Endothelial cell of umbilical vein (primary cell): Measurements from ENCODE around the gene CHID1. TPM values are rescaled to one million over a fixed set of nuclear protein-coding genes. Genes with fewer than 3 reads are reported as not detected.

ENCODE experiments used
- BruUV-seq: library from RNA; stranded (reverse); fragments of 400-500 nt; replicated peaks from 2 replicates; lab custom pipeline; 2021; lab: Mats Ljungman, UMichigan
- CTCF ChIA-PET: fragments of 300-600, 350-600 bp; sonication (Branson Sonifier 250); formaldehyde crosslinking; loops from one replicate; lab custom pipeline; 2021; ENCODE audit warnings: antibody characterized with exemption, inconsistent platforms; lab: Charles Lee
- POLR2A ChIA-PET: fragments of 300-600, 350-600 bp; sonication (Branson Sonifier 250); formaldehyde crosslinking; loops from one replicate; lab custom pipeline; 2021; ENCODE audit warnings: antibody characterized with exemption, inconsistent platforms; lab: Charles Lee
- DNase-seq: peaks from one replicate; pipeline ENCODE4 v3.0.0-alpha.2; 2011; ENCODE audit warnings: low read depth, low spot score
- FAIRE-seq: peaks from 2 replicates; lab custom pipeline; 2011; peaks lifted over from hg19 to GRCh38; lab: Jason Lieb, UNC
- H2AFZ ChIP-seq: 2 replicates; pipeline ENCODE4 v1.6.0; 2012; ENCODE audit warnings: low read depth, low read length, control low read depth, inconsistent platforms
- H3K27ac ChIP-seq: 2 replicates; pipeline ENCODE4 v1.5.1; 2011; ENCODE audit warnings: low read depth, mild to moderate bottlenecking, control low read depth, low read length, moderate library complexity; ENCODE audit not compliant: insufficient read depth
- H3K27me3 ChIP-seq, 2 experiments: 2 replicates each; pipeline versions ENCODE4 v1.6.0 to v1.6.1; 2011; ENCODE audit warnings: low read length in 2 of 2, mixed read lengths in 1 of 2; ENCODE audit not compliant: control insufficient read depth in 2 of 2, insufficient read depth in 2 of 2
- H3K36me3 ChIP-seq, 2 experiments: 2 replicates in 1 of 2; 3 replicates in 1 of 2; pipeline ENCODE4 v1.5.1; 2011; ENCODE audit warnings: low read length in 2 of 2, mild to moderate bottlenecking in 1 of 2, moderate library complexity in 1 of 2; ENCODE audit not compliant: control insufficient read depth in 2 of 2, insufficient read depth in 2 of 2; ENCODE audit errors: extremely low read depth in 1 of 2
- H3K4me1 ChIP-seq: 3 replicates; pipeline ENCODE4 v1.5.1; 2011; ENCODE audit warnings: mild to moderate bottlenecking, low read length; ENCODE audit not compliant: control insufficient read depth, insufficient read depth; ENCODE audit errors: extremely low read depth
- H3K4me2 ChIP-seq: 2 replicates; pipeline ENCODE4 v1.6.1; 2011; ENCODE audit warnings: low read length, control low read depth, mixed read lengths; ENCODE audit not compliant: insufficient read depth
- H3K4me3 ChIP-seq, 3 experiments: fragments of 200-600 bp in 1 of 3; sonication (generic), shearing (Covaris generic) in 1 of 3; replicated peaks in 1 of 3; 2 replicates each; pipeline ENCODE4 v1.5.1; 2011 to 2016; ENCODE audit warnings: control low read depth in 3 of 3, low read length in 3 of 3, mild to moderate bottlenecking in 2 of 3, inconsistent platforms in 1 of 3, low read depth in 1 of 3, moderate library complexity in 1 of 3; ENCODE audit not compliant: insufficient read depth in 1 of 3
- H3K79me2 ChIP-seq: 2 replicates; pipeline ENCODE4 v1.6.0; 2012; ENCODE audit warnings: low read length, inconsistent platforms; ENCODE audit not compliant: control insufficient read depth, insufficient read depth
- H3K9ac ChIP-seq: replicated peaks from 2 replicates; pipeline ENCODE3; 2011; ENCODE audit warnings: low read length, control low read depth; ENCODE audit not compliant: insufficient read depth; ENCODE audit errors: extremely low read depth
- H3K9me1 ChIP-seq: replicated peaks from 3 replicates; pipeline ENCODE4 v1.6.0; 2011; ENCODE audit warnings: mild to moderate bottlenecking, low read length; ENCODE audit not compliant: control insufficient read depth, insufficient read depth; ENCODE audit errors: extremely low read depth
- H3K9me3 ChIP-seq: replicated peaks from 2 replicates; pipeline ENCODE4 v1.5.1; 2012; ENCODE audit warnings: low read length, inconsistent platforms; ENCODE audit not compliant: control insufficient read depth, insufficient read depth
- H4K20me1 ChIP-seq: replicated peaks from 2 replicates; pipeline ENCODE3; 2011; ENCODE audit warnings: mild to moderate bottlenecking, low read length; ENCODE audit not compliant: control insufficient read depth, insufficient read depth; ENCODE audit errors: extremely low read depth
- EZH2 ChIP-seq: IDR thresholded peaks from 2 replicates; pipeline ENCODE4 v1.6.1; 2012; ENCODE audit warnings: borderline replicate concordance, low read depth, mild to moderate bottlenecking, moderate library complexity, low read length, inconsistent platforms; ENCODE audit not compliant: severe bottlenecking
- FOS ChIP-seq: IDR thresholded peaks from 2 replicates; pipeline ENCODE4 v1.6.1; 2011; ENCODE audit warnings: mild to moderate bottlenecking, low read length, moderate library complexity, borderline replicate concordance; ENCODE audit not compliant: insufficient read depth
- GATA2 ChIP-seq: IDR thresholded peaks from 2 replicates; pipeline ENCODE4 v1.7.0; 2011; ENCODE audit warnings: low read depth, mild to moderate bottlenecking, moderate library complexity, mixed read lengths, low read length; ENCODE audit not compliant: insufficient read length, insufficient read depth
- JUN ChIP-seq: IDR thresholded peaks from 2 replicates; pipeline ENCODE4 v1.6.1; 2011; ENCODE audit warnings: borderline replicate concordance, low read depth; ENCODE audit not compliant: insufficient read length, insufficient read depth
- MYC ChIP-seq: IDR thresholded peaks from one replicate; pipeline ENCODE4 v1.6.1; 2011; ENCODE audit warnings: mild to moderate bottlenecking, low read depth, low read length
- POLR2A ChIP-seq: IDR thresholded peaks from 2 replicates; pipeline ENCODE4 v1.6.1; 2012; ENCODE audit warnings: low read depth, mild to moderate bottlenecking, control low read depth, low read length
- POLR2AphosphoS5 ChIP-seq: IDR thresholded peaks from 2 replicates; pipeline ENCODE4 v1.6.1; 2012; ENCODE audit warnings: low read depth, mild to moderate bottlenecking, control low read depth, low read length, moderate library complexity; ENCODE audit not compliant: insufficient read depth
- dilution Hi-C: fragments of 300-500 bp; cut with MboI; formaldehyde crosslinking; loops from one replicate; pipeline ENCODE4 v1.15.0; 2019; ENCODE audit warnings: low sequenced_read_pairs; ENCODE audit not compliant: extremely low pct_ligation_motif_present
- intact Hi-C: fragments of 100-400 bp; cut with micrococcal nuclease; formaldehyde crosslinking; loops from one replicate; pipeline ENCODE4 v1.10.0; 2022
- polyA plus RNA-seq, 4 experiments: library from polyadenylated mRNA; depleted of rRNA in 3 of 4; stranded (reverse) in 3 of 4; unstranded in 1 of 4; fragments of >200 nt; gene quantifications; 2 replicates each; pipeline versions ENCODE4 v1.2.1 to v1.2.3, GENCODE V29; 2011 to 2012; ENCODE audit warnings: missing spikeins in 1 of 4
- total RNA-seq: library from RNA; stranded (reverse); gene quantifications from 2 replicates; pipeline ENCODE4 v1.2.3, GENCODE V29; 2021
- TF ChIP-seq, protein P1 (sequence below), 2 donors: IDR thresholded peaks; 1 replicate in 1 of 2; 2 replicates in 1 of 2; pipeline ENCODE4 v1.5.1; 2011; ENCODE audit warnings: low read length in 2 of 2, mild to moderate bottlenecking in 2 of 2, moderate library complexity in 2 of 2, control low read depth in 1 of 2, inconsistent platforms in 1 of 2, low read depth in 1 of 2; ENCODE audit not compliant: insufficient read depth in 1 of 2; ENCODE audit errors: extremely low read depth in 1 of 2
- TF ChIP-seq, protein P2 (sequence below): IDR thresholded peaks from 2 replicates; pipeline ENCODE4 v1.6.1; 2011; ENCODE audit not compliant: insufficient read depth, insufficient read length

CHID1 gene
- total and polyA plus RNA-seq, 2 donors (not counting 3 experiments of a cell fraction or from before 2014, with no cell fraction given): 89.8 to 107 TPM

GRCh38 chr11:824292-824880 is 86.2 kb downstream of the CHID1 start:
- Histone ChIP-seq H3K27ac (no peak overlapping the region), H2AFZ (no peak overlapping the region), H3K9me3 (no peaks in the 10 kb centered on the region), H3K4me1 (peaks cover 37% of the 10 kb centered on the region), H4K20me1 (no peaks in the 10 kb centered on the region), H3K9me1 (no peaks in the 10 kb centered on the region), H3K4me2 (no peak overlapping the region), H3K9ac (no peak overlapping the region), H3K36me3 (peaks cover 4 to 17% of the 10 kb centered on the region in 2 experiments), H3K27me3 (no peaks in the 10 kb centered on the region), H3K79me2 (peaks cover 19% of the 10 kb centered on the region), H3K4me3 (no peak overlapping the region)
- BruUV-seq: TSS peak; percentile 14
- no peak for FAIRE-seq
- dilution Hi-C loops (no loop called here), intact Hi-C loops (no loop called here)
- POLR2A ChIA-PET: no interaction called here
- TF ChIP-seq POLR2AphosphoS5: no peak
- CTCF ChIA-PET: no interaction called here
- DNase-seq: no peak

- DNase-seq (no peak), FAIRE-seq (no peak)
- no peak overlapping the region for H3K4me3 ChIP-seq
- ChIA-PET CTCF (no interaction called here), POLR2A (interaction anchor here (1.2 kb wide), 1 partner anchor 11 kb away, joined by 3 read pairs; no protein-coding TSS in a partner anchor)
- no peak overlapping the region for H3K9ac ChIP-seq
- H3K36me3 ChIP-seq: peaks cover 4 to 17% of the 10 kb centered on the region in 2 experiments
- H3K27ac ChIP-seq: no peak overlapping the region
- H3K4me2 ChIP-seq: no peak overlapping the region
- H3K9me1 ChIP-seq: no peaks in the 10 kb centered on the region
- dilution Hi-C loops: no loop called here
- TF ChIP-seq MYC: no peak
- TF ChIP-seq POLR2A: no peak
- TF ChIP-seq GATA2: no peak
- TF ChIP-seq FOS: no peak
- no peak for TF ChIP-seq EZH2
- TF ChIP-seq, protein P1, sequence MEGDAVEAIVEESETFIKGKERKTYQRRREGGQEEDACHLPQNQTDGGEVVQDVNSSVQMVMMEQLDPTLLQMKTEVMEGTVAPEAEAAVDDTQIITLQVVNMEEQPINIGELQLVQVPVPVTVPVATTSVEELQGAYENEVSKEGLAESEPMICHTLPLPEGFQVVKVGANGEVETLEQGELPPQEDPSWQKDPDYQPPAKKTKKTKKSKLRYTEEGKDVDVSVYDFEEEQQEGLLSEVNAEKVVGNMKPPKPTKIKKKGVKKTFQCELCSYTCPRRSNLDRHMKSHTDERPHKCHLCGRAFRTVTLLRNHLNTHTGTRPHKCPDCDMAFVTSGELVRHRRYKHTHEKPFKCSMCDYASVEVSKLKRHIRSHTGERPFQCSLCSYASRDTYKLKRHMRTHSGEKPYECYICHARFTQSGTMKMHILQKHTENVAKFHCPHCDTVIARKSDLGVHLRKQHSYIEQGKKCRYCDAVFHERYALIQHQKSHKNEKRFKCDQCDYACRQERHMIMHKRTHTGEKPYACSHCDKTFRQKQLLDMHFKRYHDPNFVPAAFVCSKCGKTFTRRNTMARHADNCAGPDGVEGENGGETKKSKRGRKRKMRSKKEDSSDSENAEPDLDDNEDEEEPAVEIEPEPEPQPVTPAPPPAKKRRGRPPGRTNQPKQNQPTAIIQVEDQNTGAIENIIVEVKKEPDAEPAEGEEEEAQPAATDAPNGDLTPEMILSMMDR (IDR thresholded peaks at IDR 0.05; ENCODE audit: extremely low read depth in 1 of 2, insufficient read depth in 1 of 2, low read depth in 1 of 2, low read length in 2 of 2): no peak
- TF ChIP-seq JUN: no peak
- TF ChIP-seq, protein P2, sequence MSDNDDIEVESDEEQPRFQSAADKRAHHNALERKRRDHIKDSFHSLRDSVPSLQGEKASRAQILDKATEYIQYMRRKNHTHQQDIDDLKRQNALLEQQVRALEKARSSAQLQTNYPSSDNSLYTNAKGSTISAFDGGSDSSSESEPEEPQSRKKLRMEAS: no peak
- no peak for TF ChIP-seq POLR2AphosphoS5
- no TSS peak for BruUV-seq
- H3K27me3 ChIP-seq: no peaks in the 10 kb centered on the region
- intact Hi-C loops: no loop called here
- peaks cover 34% of the 10 kb centered on the region for H3K4me1 ChIP-seq
- no peaks in the 10 kb centered on the region for H4K20me1 ChIP-seq
- no peaks in the 10 kb centered on the region for H3K9me3 ChIP-seq
- H3K79me2 ChIP-seq: peaks cover 19% of the 10 kb centered on the region
- H2AFZ ChIP-seq: no peak overlapping the region
These were observed 86.9 kb downstream of the CHID1 start for GRCh38 chr11:823441-824291.
